Mammary epithelial cell (primary cell): ENCODE measurements around the gene PAX3.

ENCODE experiments used
- EZH2 ChIP-seq: IDR thresholded peaks from 2 replicates; pipeline ENCODE4 v1.6.1; 2012; ENCODE audit warnings: low read length, inconsistent platforms, borderline replicate concordance
- TF ChIP-seq, protein P1 (sequence below), 2 donors: IDR thresholded peaks in 1 of 2; conservative IDR thresholded peaks in 1 of 2; 2 replicates each; pipeline ENCODE4 v1.5.1; 2011 to 2012; ENCODE audit warnings: inconsistent platforms in 2 of 2, low read length in 2 of 2, mild to moderate bottlenecking in 2 of 2, control low read depth in 1 of 2, low read depth in 1 of 2; ENCODE audit not compliant: insufficient read depth in 1 of 2; ENCODE audit errors: extremely low read depth in 1 of 2

DNA sequence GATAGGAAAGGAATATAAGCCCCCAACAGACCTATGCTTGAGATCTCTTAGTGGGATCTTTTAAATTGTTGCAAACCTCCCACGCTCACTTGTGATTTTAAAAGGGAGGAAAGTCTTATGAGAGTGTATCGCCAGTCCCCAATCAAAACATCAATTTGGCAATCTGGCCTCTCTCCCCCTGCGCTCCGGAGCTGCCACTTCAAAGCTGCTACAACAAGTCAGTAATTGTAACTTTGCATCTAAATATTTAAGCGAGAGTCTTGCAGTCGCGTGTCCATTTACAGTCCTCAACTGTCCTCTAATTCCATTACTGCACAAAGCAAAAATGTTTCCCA, 8.4 kb downstream of the PAX3 start:
- TF ChIP-seq, protein P1, sequence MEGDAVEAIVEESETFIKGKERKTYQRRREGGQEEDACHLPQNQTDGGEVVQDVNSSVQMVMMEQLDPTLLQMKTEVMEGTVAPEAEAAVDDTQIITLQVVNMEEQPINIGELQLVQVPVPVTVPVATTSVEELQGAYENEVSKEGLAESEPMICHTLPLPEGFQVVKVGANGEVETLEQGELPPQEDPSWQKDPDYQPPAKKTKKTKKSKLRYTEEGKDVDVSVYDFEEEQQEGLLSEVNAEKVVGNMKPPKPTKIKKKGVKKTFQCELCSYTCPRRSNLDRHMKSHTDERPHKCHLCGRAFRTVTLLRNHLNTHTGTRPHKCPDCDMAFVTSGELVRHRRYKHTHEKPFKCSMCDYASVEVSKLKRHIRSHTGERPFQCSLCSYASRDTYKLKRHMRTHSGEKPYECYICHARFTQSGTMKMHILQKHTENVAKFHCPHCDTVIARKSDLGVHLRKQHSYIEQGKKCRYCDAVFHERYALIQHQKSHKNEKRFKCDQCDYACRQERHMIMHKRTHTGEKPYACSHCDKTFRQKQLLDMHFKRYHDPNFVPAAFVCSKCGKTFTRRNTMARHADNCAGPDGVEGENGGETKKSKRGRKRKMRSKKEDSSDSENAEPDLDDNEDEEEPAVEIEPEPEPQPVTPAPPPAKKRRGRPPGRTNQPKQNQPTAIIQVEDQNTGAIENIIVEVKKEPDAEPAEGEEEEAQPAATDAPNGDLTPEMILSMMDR (conservative IDR thresholded peaks at IDR 0.05 in 1 of 2, IDR thresholded peaks at IDR 0.05 in 1 of 2; ENCODE audit: extremely low read depth in 1 of 2, insufficient read depth in 1 of 2, low read depth in 1 of 2, low read length in 2 of 2), result no peak
- TF ChIP-seq EZH2, result peak; percentile 87
